ENCODE data around the gene SHKBP1. TPM values are rescaled to one million over a fixed set of nuclear protein-coding genes. Genes with fewer than 3 reads are reported as not detected.

The SHKBP1 gene
- total and polyA plus RNA-seq, 2 donors (not counting 1 experiment from before 2014, with no cell fraction given): 179 to 227 TPM

- no peaks in the 10 kb centered on the region for H3K9me3 Mint-ChIP-seq (ENCODE audit: insufficient read depth)
- peaks cover 0 to 33% (median 0%) of the 10 kb centered on the region in 3 donors for H3K9me3 ChIP-seq (ENCODE audit: control extremely low read depth in 1 of 3, control insufficient read depth in 2 of 3, insufficient read depth in 1 of 3, low read length in 2 of 3)
- ChIA-PET CTCF (interaction anchor here (0.6 to 8.6 kb wide), 14 partner anchors 10 to 296 kb away, joined by 3 to 84 read pairs (median 10); no protein-coding TSS in a partner anchor), POLR2A (interaction anchor here (0.5 to 2.0 kb wide), 4 partner anchors 10 to 829 kb away, joined by 3 to 13 read pairs (median 8); no protein-coding TSS in a partner anchor)
- H3K79me2 ChIP-seq (ENCODE audit: control insufficient read depth, insufficient read depth, low read length): no peaks in the 10 kb centered on the region
- H3K27ac Mint-ChIP-seq: no peak overlapping the region
- H3K27ac ChIP-seq (ENCODE audit: low read length in 2 of 2): no peak overlapping the region
- H3K27me3 Mint-ChIP-seq: peaks cover 35% of the 10 kb centered on the region
- 2% methylated on average over 42 of the region's 43 CpGs for WGBS (ENCODE audit: insufficient coverage)
- TF ChIP-seq CTCF (IDR thresholded peaks at IDR 0.05) (no peak), EZH2 (IDR thresholded peaks at IDR 0.05; ENCODE audit: borderline replicate concordance, insufficient read depth, low read depth, low read length, poor library complexity, severe bottlenecking) (peak; percentile 87)
- peaks cover 76 to 82% of the 10 kb centered on the region in 2 donors for H3K4me1 ChIP-seq (ENCODE audit: control insufficient read depth in 2 of 2, insufficient read depth in 2 of 2, low read length in 2 of 2)
- H3K9ac ChIP-seq (ENCODE audit: low read length): no peak overlapping the region
- peaks cover 60% of the 10 kb centered on the region for H3K4me1 Mint-ChIP-seq
- no peak for ATAC-seq (ENCODE audit: low read depth)
- intact Hi-C loops (cut with micrococcal nuclease): loop anchor here (1.0 kb wide), 1 partner anchor 34 kb away; no protein-coding TSS in a partner anchor
- H2AFZ ChIP-seq (ENCODE audit: insufficient read depth, low read depth, low read length, poor library complexity, severe bottlenecking): peak overlapping the region; percentile 32
- H3K27me3 ChIP-seq (replicated peaks in 1 of 4; ENCODE audit: control extremely low read depth in 1 of 4, control insufficient read depth in 3 of 4, insufficient read depth in 4 of 4, low read length in 3 of 4): peaks cover 0 to 72% (median 40%) of the 10 kb centered on the region in 4 experiments
- H3K4me3 Mint-ChIP-seq: peak overlapping the region; percentile 74
- peak; percentile 50 for DNase-seq
- no peaks in the 10 kb centered on the region for H4K20me1 ChIP-seq (ENCODE audit: control insufficient read depth, insufficient read depth, low read length, poor library complexity, severe bottlenecking)
- no peaks in the 10 kb centered on the region for H3K36me3 ChIP-seq (replicated peaks in 1 of 2; ENCODE audit: control extremely low read depth in 1 of 2, control insufficient read depth in 1 of 2, extremely low read depth in 1 of 2, insufficient read depth in 2 of 2, low read length in 1 of 2)
- H3K4me2 ChIP-seq (replicated peaks; ENCODE audit: low read depth, low read length, poor library complexity, severe bottlenecking): peak overlapping the region; percentile 87
- no peak overlapping the region for H3K4me3 ChIP-seq (ENCODE audit: control extremely low read depth in 1 of 5, extremely low read depth in 1 of 5, insufficient read depth in 1 of 5, low read depth in 2 of 5, low read length in 4 of 5)
Observed at GRCh38 chr19:40599902-40600569, 23.4 kb downstream of the SHKBP1 start.
